Endometrial microvascular endothelial cells (primary cell): ENCODE measurements around the gene CYP17A1. TPM values are rescaled to one million over a fixed set of nuclear protein-coding genes. Genes with fewer than 3 reads are reported as not detected.
"Not testable (repeated sequence)": the region's sequence is repeated elsewhere in the genome, so short reads cannot be mapped to it uniquely, and the experiment has no call there.

ENCODE experiments used
- in situ Hi-C: cut with HindIII; loops from 2 replicates; pipeline ENCODE4 v1.10.0; 2017; ENCODE audit warnings: low sequenced_read_pairs, low pct_unique_long_range_greater_than_20kb; ENCODE audit errors: inconsistent ontology term
- total RNA-seq: library from RNA; depleted of rRNA; stranded (reverse); fragments of >200 nt; gene quantifications from one replicate; pipeline ENCODE4 v1.2.3, GENCODE V29; 2015; ENCODE audit errors: inconsistent ontology term

CYP17A1 gene
- total RNA-seq, 1 donor from 2014 or later, result not detected

DNA sequence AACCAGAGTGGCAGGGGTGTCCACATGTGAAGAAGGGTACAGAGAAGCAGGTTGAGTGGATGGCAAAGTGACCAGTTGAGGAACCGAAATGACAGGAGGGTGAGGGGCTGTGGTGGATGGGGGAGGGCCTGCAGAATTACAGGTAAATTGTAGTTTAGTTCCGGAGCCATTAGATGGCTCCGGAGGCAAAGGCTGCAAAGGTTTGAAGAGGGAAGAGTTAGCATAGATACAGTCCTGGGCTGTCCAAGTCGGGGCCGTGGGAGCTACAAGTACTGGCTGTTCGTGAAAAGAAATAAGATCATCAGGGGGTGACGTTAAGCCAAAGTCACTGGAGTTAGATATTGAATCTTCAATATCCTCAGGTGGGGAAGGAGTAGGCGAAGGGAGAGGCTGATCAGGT is 5.9 kb upstream of the CYP17A1 start:
- in situ Hi-C loops, result not testable (repeated sequence)

DNA sequence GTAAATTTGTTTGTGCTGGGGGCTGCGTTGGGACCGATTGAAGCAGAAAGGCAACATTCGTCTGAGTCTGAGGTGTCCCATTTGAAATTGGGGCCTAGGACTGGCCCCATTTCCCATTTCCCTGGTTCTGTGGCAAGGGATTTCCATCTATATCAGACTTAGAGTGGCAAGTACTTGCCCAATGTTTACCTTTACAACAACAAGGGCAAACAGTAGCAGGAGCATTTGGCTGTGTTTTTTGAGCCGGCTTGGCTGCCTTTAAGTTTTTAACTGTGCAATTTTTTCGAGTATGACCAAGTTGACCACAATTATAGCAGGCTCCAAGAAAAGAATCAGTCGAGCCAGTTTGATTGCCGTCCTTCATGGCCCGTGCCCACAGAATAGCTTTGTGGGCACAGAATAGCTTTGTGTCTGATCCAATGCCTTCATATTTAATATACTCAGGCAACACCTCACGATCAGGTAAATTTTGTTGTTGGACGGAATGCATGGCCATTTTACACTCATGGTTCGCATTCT is 4.7 kb upstream of the CYP17A1 start:
- in situ Hi-C loops, result no loop called here

DNA sequence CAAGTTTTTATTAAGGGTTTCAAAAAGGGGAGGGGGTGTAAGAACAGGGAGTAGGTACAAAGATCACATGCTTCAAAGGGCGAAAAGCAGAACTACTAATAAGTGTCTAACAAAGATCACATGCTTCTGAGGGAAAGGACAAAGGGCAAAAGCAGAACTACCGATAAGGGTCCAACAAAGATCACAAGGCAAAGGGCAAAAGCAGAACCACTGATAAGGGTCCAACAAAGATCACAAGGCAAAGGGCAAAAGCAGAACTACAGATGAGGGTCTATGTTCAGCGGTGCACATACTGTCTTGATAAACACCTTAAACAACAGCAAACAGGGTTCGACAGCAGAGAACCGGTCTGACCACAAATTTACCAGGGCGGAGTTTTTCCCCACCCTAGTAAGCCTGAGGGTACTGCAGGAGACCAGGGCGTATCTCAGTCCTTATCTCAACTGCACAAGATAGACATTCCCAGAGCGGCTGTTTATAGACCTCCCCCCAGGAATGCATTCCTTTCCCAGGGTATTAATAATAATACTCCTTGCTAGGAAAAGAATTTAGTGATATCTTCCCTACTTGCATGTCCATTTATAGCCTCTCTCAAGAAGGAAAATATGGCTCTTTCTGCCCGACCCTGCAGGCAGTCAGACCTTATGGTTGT is 1.2 kb upstream of the CYP17A1 start:
- in situ Hi-C loops, result not testable (repeated sequence)

DNA sequence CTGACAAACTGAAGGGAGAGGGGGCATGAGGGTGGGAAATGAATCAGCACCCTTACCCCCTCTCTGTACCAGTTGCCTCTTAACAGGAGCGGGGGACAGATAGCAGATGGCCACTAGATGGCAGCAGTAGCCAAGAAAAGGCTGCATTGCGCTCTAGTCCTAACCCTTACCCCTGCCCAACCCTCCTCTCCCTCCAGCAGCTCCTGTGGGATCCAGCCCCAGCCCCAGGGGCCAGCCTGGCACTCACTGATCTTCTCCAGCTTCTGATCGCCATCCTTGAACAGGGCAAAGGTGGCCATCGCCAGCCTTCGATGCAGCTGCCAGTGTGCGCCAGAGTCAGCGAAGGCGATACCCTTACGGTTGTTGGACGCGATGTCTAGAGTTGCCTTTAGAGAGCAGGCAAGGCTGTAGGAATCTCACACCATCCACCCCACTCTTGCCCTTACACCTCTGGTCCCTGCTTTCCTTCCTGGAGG is 2.2 kb downstream of the CYP17A1 start:
- in situ Hi-C loops, result no loop called here

DNA sequence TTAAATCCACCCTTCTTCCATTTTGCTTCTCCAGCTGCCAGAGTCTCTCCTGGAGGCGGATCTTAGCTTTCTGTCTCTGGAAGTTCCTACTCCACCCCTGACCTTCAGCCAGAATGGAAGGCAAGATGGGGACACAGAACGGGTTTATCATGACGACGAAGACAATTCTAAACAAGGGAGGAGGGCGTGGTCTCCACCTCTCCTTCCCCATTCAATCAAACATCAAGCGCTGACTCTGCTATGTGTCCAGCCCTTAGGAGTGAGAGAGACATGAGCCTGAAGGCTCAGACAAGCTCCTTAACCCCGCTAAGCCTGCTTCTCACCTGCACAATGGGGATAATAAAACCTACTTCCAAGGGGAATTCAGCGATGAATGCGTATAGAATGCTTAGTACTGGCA is 3.1 kb downstream of the CYP17A1 start:
- in situ Hi-C loops, result no loop called here

DNA sequence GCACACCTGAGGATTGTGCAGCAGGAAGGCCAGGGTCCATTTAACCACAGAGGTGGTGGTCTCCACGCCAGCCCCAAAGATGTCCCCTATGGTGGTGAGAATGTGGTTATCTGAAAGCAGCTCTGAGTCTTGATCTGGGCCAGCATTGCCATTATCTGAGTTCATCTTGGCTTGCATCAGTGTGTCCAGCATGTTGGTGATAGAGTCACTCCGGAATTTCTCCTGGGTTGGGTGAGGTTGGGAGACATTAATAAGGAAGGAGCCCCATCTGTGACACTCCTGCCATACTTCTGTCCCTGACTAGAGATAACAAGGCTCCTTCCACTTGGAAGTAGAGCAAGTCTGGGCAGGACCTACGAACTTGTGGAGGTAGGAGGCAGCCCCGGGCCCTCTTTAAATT is 4.2 kb downstream of the CYP17A1 start:
- in situ Hi-C loops, result no loop called here

DNA sequence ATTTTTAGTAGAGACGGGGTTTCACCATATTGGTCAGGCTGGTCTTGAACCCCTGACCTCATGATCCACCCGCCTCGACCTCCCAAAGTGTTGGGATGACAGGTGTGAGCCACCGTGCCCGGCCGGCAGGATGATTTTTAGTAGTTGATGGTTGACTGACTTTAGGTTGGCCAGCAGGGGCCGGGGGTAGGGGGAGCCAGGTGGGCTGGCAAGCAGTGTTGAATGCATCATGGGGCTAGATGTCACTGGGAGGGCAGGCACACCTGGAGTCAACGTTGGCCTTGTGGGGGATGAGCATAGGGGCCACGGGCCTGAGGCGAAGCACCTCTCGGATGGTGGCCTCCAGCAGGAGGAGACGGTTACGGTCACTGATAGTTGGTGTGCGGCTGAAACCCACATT is 5.0 kb downstream of the CYP17A1 start:
- in situ Hi-C loops, result no loop called here

DNA sequence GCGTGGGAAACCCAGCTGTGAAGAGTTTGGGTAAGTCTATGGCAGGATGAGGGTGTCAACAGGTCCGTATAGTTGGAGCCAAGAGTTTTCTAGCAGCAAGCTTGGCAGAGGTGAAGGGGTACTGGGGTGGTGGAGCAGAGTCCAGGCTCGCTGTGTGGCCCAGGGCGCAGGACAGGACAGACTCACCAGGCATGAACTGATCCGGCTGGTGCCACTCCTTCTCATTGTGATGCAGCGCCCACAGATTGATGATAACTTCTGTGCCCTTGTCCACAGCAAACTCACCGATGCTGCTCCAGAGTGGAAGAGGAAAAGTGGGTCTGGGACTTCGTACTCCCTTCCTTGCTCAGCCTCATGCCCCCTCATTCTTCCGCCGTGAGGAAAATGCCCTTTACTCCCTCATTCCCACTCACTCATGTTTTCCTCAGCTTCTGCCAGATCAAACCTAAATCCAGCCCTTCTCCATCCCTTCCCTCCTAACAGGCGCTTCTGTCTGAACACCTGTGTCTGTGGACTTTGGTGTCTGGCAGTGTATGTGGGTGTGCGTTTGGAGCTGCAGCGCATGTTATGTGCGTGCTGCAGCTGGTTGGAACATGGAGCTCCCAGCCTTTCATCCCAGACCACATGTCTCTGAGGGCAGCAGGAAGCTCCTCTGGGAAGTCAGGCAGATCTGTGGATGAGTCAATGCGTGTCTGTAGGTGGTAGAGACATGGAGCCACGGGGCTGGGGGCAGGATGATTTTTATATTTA is 5.7 kb downstream of the CYP17A1 start:
- in situ Hi-C loops, result no loop called here

DNA sequence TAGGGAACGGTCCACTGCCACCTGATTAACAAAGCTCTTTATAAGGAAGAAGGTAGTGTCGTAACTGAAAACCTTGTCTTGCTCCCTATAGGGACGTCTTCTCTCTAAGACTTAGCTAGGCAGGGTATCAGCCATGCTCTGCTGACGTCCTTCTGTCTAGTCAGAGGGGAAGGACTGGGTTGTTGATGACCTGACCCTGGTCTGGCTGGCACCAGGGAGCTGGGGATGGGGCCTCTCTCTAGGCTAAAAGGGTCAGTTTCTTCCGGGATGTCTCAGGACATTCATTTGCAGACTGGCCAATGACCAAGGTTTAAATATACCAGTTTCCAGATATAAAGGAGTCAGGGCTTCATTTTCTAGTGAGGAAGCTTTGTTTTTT is 9.6 kb downstream of the CYP17A1 start:
- in situ Hi-C loops, result no loop called here

DNA sequence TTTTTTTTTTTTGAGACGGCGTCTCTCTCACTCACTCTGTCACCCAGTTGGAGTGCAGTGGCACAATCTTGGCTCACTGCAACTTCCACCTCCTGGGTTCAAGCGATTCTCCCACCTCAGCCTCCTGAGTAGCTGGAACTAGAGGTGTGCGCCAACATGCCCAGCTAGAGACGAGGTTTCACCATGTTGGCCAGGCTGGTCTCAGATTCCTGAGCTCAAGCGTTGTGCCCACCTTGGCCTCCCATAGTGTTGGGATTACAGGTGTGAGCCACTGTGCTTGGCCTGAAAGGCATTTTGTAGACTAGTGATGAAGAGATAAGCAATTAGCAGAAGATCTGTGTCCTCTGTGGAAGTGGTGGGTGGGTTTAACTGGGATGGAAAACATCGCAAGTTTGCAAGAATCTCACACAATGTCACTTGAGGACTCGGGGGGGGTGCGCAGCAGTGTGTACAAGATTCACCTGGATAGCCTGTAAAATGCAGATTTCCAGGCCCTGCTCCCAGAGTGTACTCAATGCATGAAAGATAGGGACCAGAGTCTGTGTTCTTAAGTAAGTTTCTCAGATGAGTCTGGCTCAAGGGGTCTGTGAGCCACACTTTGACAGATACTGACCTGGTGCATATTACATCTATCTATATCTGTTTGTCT is 10.9 kb downstream of the CYP17A1 start:
- in situ Hi-C loops, result no loop called here

DNA sequence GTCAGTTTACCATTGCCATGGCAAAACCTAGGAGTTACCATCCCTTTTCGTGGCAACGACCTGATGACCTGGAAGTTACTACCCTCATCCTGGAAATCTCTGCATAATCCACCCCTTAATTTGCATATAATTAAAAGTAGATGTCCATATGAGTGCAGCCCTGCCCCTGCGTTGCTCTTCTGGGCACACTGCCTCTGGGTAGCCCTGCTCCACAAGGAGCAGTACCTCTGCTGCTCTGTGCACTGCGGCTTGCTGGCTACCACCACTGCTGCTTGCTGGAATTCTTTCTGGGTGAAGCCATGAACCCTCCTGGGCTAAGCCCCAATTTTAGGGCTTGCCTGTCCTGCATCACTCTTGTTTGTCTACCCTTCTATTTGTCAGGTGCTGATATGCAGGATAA is 12.5 kb downstream of the CYP17A1 start:
- in situ Hi-C loops, result no loop called here

DNA sequence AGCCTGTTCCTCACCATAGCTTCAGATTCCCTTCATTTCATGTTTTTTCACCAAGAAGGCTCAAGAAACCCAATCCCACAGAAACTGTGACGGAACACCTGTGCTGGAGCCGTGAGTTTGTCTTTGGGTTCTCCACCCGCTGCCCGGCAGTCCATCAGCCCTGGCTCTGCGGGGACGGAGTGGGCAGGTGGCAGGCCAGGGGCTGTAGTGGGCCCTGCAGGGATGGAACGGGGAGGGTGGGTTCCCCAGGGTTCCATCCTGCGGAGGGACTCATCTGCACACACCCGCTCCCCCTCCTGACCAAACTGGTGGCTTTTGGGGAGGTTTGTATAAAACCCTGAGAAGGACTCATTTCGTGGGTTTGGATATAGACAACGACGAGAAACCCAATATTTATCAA is 15.0 kb downstream of the CYP17A1 start:
- in situ Hi-C loops, result no loop called here

DNA sequence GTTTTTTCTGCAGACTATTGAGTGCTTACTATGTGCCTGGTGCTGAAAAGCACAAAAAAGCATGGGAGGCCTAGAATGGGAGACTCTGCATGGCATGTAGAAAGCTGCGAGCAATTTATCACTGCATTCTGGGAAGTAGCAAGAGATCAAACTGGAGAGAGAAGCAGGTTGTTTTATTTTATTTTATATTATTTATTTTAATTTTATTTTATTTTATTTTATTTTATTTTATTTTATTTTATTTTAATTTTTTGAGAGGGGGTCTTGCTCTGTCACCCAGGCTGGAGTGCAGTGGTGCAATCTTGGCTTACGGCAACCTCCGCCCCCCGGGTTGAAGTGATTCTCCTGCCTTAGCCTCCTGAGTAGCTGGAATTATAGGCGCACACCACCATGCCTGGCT is 17.2 kb downstream of the CYP17A1 start:
- in situ Hi-C loops, result not testable (repeated sequence)

DNA sequence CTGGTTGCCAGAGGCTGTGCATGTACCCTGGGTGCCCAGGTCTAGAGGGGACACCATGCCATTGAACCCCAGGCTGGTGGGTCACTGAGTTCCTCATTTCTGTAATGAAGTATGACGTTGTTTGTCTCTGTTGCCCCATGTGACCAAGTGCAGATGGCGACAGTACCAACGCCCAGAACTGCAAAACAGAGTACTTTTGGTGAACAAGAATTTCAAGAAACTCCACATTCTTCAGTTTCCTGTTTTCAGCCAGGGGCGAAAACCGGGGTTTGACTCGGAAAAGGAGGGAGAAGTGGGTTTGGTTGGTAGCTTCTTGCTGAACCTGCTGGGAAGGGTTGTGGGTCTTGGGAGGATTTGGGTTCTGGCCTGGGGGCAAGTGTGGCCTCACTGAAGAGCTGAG is 18.2 kb downstream of the CYP17A1 start:
- in situ Hi-C loops, result no loop called here

DNA sequence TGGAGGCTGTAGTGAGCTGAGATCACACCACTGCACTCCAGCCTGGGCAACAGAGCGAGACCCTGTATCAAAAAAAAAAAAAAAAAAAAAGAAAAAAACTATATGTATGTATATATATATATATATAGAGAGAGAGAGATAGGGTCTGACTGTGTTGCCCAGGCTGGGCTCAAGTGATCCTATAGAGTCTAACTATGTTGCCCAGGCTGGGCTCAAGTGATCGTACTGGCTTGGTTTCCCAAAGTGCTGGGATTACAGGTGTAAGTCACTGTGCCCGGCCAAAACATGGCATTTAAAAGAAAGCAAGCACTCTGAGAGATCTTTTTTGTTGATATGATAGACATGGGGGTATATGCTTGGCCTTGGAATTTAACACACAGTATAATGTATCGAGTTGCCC is 20.0 kb downstream of the CYP17A1 start:
- in situ Hi-C loops, result no loop called here

DNA sequence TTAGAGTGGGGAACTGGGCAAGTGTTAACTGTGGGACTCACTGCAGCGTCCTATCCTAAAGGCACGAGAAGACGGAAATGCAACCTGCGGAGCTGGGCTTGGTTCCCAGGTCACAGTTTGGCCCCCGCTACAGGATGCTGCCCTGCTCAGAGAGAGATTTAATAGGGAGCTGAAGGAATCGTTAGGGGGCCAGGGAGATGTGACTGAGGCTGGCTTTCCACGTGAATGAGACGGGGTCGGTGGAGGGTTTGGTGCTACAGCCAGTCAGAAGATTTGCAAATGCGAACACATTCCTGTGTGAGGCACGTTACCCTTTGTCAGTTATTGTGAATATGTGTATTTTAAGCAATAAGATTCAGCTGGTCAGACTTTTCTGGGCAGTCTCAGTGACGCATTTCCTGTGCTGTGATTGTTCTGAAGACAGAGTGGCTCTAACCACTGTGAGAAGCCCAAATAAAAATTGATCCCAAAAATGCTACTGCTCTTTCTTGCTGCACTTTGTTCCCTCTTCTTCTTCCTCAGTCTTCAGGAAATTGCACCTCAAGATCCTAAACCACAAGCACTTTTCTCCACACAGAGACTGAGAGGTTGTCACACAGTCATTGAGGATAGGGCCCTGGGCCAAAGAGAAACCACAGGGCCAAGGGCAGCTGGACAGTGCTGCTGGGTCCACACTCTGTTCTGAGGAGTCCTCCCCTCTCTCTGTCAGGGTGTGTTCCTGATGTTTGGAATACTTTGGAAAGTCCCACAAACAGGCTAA is 21.2 kb downstream of the CYP17A1 start:
- in situ Hi-C loops, result no loop called here

DNA sequence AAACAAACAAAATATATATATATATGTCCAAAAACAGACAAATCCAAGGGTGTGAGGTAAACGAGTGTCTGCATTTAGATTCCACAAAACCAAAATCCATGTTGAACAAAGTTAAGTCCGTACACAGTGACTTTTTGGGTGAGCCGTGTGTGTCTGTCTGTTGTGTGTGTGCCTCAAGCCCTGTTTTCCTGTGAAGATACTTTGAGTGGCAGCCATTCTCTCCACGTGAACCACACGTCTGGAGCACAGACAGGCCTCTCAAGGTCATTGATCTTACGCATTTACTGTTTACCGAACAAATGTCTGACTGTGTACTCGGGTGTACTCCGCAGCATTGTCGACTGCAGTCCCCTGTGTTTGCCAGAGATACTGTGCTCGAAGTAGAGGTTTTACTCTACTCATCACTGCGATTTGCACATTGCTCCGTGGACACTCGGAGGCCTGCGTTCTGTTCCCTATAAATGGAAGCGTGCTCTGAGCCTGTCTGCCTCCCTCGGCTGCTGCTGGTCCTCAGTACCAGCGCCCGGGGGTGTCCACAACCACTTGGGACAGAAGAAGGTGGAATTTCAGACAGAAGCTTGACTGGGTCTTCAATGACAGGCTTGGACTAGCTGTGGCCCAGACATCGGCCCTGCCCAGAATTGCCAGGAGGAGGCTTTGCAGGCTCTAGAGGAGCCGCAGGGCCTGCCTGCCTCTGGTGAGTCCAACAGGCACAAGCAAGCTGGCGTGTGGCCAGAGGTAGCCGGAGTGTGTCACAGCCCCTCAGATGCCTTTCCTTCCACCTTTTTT is 22.1 kb downstream of the CYP17A1 start:
- in situ Hi-C loops, result no loop called here

DNA sequence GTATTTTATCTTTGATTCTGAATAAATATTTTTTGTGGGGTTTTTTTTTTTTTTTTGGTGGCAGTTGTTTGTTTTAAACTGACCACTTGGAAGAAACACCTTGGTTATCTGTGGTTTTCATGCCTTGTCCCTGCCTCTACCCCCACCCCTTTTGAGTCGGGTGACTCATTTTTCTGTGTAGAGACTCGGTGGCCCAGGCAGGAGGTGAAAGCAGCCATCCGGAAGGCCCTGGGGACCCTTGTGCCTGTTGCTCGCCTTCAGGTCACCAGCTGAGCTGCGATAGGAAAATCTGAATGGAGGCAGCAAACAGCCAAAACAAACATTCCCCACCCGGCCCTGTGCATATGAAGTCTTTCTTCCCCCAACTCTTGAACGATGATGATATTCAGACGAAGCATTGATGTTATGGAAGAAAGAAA is 22.8 kb downstream of the CYP17A1 start:
- in situ Hi-C loops, result no loop called here
